ENCODE results near the gene SUSD2. TPM values are rescaled to one million over a fixed set of nuclear protein-coding genes. Genes with fewer than 3 reads are reported as not detected.
"Not testable (repeated sequence)": the region's sequence is repeated elsewhere in the genome, so short reads cannot be mapped to it uniquely, and the experiment has no call there.

The SUSD2 gene
- total and polyA plus RNA-seq, 5 donors from 2014 or later, result 0.06 to 0.81 TPM; not detected in 3

DNA sequence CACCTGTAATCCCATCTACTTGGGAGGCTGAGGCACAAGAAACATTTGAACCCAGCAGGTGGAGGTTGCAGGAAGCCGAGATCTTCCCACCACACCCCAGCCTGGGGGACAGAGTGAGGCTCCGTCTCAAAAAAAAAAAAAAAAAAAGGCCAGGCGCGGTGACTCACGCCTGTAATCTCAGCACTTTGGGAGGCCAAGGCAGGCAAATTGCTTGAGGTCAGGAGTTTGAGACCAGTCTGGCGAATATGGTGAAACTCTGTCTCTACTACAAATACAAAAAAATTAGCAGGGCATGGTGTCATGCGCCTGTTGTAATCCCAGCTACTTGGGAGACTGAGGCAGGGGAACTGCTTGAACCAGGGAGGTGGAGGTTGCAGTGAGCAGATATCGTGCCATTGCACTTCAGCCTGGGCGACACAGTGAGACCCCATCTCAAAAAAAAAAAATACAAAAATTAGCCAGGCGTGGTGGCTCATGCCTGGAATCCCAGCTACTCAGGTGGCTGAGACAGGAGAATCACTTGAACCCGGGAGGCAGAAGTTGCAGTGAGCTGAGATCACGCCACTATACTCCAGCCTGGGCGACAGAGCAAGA is 56.9 kb downstream of the SUSD2 start:
- not testable (repeated sequence) for H3K27ac ChIP-seq (ENCODE audit: insufficient read depth, low read length, poor library complexity, severe bottlenecking); H3K4me3 ChIP-seq (ENCODE audit: low read depth, low read length); DNase-seq; H3K27ac Mint-ChIP-seq; H3K4me3 Mint-ChIP-seq; H3K9me3 ChIP-seq (ENCODE audit: control insufficient read depth in 2 of 2, low read length in 2 of 2); H3K27me3 Mint-ChIP-seq; H3K27me3 ChIP-seq (ENCODE audit: control insufficient read depth, insufficient read depth, low read length); H3K9me3 Mint-ChIP-seq; H3K36me3 Mint-ChIP-seq; ATAC-seq (ENCODE audit: low read depth in 2 of 2); H3K36me3 ChIP-seq (ENCODE audit: control insufficient read depth, insufficient read depth, low read length); H3K4me1 ChIP-seq (ENCODE audit: control insufficient read depth, insufficient read depth, low read length, poor library complexity, severe bottlenecking)
- peaks cover 0 to 18% (median 5%) of the 10 kb centered on the region in 4 donors for H3K4me1 Mint-ChIP-seq

Other genes starting within 250 kb of the SUSD2 start
- gene GSTT2B, start 220.3 kb upstream of the SUSD2 start, total RNA-seq, result not detected
- gene GSTT2B, start 220.3 kb upstream of the SUSD2 start, polyA plus RNA-seq, result not detected
- gene DDTL, start 214.6 kb upstream of the SUSD2 start, total RNA-seq, result 4.4 TPM
- gene DDTL, start 214.6 kb upstream of the SUSD2 start, polyA plus RNA-seq, result 1 to 10 TPM; 1.2 to 3.2 (median 2.1) TPM
- 68.0 TPM for gene DDT, start 207.0 kb upstream of the SUSD2 start, total RNA-seq
- gene DDT, start 207.0 kb upstream of the SUSD2 start, polyA plus RNA-seq, result 100 to 1,000 TPM; 117 to 142 (median 132) TPM
- gene GSTT2, start 201.4 kb upstream of the SUSD2 start, total RNA-seq, result not detected
- gene GSTT2, start 201.4 kb upstream of the SUSD2 start, polyA plus RNA-seq, result not detected
- not detected for gene GSTT4, start 176.0 kb upstream of the SUSD2 start, total RNA-seq
- not detected for gene GSTT4, start 176.0 kb upstream of the SUSD2 start, polyA plus RNA-seq
- gene CABIN1, start 170.2 kb upstream of the SUSD2 start, total RNA-seq, result 116 TPM
- 1 to 10 TPM; 6.1 to 8.2 (median 7.1) TPM for gene CABIN1, start 170.2 kb upstream of the SUSD2 start, polyA plus RNA-seq
- gene GGT5, start 63.6 kb downstream of the SUSD2 start, total RNA-seq, result not detected
- not detected for gene GGT5, start 63.6 kb downstream of the SUSD2 start, polyA plus RNA-seq
- 39.6 TPM for gene SPECC1L, start 89.3 kb downstream of the SUSD2 start, total RNA-seq
- 1 to 10 TPM; 4.1 to 8.6 (median 5.5) TPM for gene SPECC1L, start 89.3 kb downstream of the SUSD2 start, polyA plus RNA-seq
- 31.2 TPM for gene ADORA2A, start 246.1 kb downstream of the SUSD2 start, total RNA-seq
- 100 to 1,000 TPM in 1 of 4 donors, 10 to 100 TPM in 3; 88.4 to 101 (median 94.5) TPM for gene ADORA2A, start 246.1 kb downstream of the SUSD2 start, polyA plus RNA-seq

All from CD4-positive, CD25-positive, alpha-beta regulatory T cell (primary cell).